Activated CD8-positive, alpha-beta memory T cell treated with anti-CD3 and anti-CD28 coated beads for 48 hours (primary cell): ENCODE results near the gene SLX4IP.
"Not testable (repeated sequence)": the region's sequence is repeated elsewhere in the genome, so short reads cannot be mapped to it uniquely, and the experiment has no call there.

Experiments
- DNase-seq, 3 experiments: peaks; one replicate each; pipeline ENCODE4 v3.0.0-alpha.2; 2020; ENCODE audit warnings: low read depth in 2 of 3, low spot score in 2 of 3

The SLX4IP gene

DNA sequence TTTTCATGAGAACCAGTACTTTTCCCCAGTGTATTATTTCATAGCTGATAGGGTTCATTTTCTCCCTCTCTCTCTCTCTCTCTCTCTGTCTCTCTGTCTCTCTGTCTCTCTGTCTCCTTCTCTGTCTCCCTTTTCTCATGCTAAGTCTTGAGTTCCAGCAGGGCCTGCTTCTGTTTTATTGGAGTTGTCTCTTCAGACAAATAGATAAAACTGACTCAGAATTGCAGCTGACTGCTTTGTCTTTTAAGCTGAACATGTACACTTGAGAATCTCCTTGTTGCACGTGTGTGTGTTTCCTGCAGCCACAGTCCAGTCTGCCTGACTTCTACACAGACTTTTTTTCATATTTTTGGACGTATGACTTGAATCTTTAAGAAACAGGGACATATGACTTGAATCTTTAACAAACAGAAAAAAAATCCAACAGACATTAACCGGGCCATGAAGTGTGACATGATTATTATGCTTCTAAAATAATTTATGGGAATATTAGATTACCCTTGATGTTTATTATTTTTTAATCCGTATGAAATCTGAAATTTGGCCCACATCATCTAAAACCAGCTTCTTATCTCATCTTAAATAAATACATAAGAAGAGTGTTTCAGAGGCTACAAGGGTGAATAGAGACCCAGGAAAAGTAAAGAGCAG, 167.2 kb downstream of the SLX4IP start:
- DNase-seq, result no peak

- DNase-seq, result no peak
Measured at GRCh38 chr20:10603378-10603777, 168.3 kb downstream of the SLX4IP start.

DNA sequence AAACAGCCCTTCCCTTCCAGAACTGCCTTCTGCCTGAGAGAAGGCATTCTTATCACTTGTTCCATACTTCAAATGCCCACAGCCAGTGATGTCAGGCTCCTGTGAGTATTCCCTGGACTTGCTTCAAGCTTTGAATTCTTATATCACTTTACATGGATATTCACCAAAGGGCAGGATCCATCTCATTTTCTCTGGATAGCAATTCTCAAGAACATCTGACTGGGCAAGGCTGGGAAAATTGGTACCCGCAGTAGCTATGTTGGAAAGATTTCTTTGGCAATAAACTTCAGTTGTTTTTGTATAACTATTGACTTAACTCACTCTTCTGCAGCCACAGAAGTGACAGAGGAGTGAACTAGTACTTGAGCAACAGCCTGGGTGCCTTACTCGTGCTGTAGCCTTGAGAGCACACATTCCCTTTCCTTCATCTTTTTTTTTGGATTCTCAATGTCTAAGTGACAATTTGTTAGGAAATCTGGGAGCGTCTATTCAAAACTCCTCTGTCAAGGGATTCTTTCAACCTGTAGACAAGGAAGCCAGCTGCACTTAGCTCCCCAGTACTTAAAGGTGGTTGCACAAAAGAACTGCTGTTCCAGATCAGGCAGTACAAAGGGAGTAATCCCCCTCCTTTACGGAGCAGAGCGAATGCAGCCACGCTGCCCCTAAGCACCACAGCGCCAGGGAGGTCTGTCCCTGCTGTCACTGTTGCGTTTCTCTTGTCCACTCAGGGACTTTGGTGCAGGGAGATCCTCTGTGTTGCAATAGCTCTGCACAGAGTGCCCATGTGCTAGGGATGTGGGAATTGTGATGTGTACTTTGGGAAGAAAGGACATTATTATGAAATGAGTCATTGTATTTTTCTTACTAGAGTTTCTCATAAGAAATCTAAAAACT, 169.1 kb downstream of the SLX4IP start:
- no peak for DNase-seq

- no peak for DNase-seq
Measured at GRCh38 chr20:10604865-10605440, 169.8 kb downstream of the SLX4IP start.

- no peak for DNase-seq
Measured at GRCh38 chr20:10605547-10606195, 170.6 kb downstream of the SLX4IP start.

DNA sequence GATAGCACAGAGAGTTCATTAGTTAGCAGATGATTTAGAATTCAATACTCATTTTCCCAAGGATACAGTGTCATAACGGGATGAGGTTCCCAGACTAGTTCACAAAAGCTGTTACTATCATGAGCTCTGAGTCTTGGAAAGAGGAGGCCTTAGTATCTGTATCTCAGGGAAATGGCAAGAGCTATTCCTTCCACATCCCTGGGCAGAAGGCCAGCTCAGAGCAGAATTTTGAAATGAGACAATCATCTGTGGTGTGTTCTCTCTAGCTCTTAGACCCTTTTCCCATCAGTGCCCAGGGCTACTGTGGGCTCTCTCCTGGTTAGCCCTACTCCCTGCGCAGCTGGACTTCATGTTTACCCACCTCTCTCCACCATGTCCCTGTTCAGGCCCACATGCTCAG, 174.2 kb downstream of the SLX4IP start:
- DNase-seq, result no peak

DNA sequence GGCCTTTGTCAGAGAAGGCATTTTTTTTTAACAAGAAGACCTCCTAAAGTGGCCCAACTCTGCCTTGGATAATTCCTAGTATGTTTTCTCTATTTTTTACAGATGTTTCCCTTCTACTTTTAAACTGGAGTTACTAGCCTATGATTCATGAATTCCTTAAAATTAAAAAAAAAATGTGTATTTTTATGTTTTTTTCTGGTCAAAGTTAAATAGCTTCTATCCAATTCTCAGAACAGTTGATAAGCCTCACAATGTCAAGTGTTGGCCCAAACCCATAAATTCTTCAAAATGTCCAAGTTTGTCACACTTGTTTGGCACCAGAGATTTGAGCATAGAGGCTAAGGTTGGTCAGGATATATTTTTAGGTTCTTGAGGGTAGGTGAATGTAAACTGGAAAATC, 174.7 kb downstream of the SLX4IP start:
- no peak for DNase-seq

DNA sequence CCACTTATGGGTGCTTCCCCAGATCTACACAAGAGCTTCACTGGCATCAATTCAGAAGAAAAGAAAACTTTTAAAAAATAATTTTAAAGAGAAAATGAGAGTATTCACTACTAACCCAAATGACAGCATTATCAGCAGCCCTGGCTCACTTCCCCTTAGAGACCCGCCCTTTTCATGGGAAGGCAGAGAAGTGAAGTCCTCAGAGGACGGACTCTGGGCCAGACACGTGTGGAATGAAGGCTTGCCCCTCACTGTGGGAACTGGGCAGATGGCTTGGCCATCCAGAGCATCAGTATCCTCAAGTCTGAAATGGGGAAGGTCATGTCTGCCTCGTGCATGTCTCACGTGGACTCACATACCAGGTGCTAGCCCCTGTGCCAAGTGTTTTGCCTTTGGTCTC, 175.1 kb downstream of the SLX4IP start:
- no peak for DNase-seq

DNA sequence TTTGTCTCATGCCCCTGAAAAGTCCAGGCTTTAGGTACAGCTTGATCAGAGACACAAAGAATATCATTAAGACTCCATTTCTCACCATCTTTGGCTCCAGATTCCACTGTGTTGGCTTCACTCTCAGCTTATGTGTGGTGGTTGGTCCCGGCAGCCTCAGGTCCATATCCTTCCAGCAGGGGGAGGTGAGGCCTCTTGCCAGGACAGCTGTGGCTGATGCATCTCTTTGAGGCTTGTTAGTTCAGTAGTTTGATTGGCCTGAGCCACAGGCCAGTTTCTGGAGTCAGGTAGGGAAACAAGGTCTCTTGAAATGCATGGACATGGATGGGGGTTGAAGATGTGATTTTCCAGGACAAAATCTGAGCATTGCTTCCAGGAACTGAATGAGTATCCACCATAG, 176.3 kb downstream of the SLX4IP start:
- DNase-seq, result no peak

DNA sequence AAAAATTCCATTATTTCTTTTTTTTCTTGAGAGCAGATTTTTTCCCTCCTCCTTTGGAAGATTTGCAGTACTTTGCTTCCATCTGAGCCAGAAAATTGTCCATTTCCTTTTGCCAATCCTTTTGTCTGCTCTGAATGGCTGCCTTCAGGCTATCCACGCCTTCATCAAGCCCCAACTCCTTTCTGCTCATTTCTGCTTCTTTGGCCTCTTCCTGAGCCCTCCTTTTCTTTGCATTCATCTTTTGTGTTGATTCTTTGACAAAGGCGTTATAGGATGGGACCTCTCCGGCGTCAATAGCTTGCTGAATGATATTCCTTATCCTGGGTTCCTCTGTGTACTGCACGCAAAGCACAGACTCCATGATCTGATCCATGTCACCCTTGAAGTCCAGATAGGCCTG, 178.3 kb downstream of the SLX4IP start:
- DNase-seq, result not testable (repeated sequence)

DNA sequence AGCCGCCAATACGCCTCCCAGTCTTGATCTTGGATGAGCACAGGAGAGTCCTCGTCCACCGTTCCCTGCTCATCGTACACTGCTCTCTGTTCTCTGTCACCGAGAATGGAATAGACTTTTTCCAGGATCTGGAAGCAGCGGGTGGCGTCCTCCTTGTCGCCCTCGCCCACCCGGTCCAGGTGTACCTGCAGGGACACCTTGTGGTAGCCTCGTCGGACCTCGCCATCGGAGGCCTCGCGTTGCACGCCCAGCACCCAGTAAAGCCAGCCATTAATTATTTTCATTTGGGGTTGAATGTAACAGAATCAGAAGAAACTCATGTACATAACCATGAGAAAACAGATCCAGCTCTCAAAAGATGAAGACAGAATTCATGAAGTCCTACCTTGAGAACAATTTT, 178.8 kb downstream of the SLX4IP start:
- no peak for DNase-seq

GRCh38 chr20:10616212-10616611, 181.1 kb downstream of the SLX4IP start:
- DNase-seq, result no peak

DNA sequence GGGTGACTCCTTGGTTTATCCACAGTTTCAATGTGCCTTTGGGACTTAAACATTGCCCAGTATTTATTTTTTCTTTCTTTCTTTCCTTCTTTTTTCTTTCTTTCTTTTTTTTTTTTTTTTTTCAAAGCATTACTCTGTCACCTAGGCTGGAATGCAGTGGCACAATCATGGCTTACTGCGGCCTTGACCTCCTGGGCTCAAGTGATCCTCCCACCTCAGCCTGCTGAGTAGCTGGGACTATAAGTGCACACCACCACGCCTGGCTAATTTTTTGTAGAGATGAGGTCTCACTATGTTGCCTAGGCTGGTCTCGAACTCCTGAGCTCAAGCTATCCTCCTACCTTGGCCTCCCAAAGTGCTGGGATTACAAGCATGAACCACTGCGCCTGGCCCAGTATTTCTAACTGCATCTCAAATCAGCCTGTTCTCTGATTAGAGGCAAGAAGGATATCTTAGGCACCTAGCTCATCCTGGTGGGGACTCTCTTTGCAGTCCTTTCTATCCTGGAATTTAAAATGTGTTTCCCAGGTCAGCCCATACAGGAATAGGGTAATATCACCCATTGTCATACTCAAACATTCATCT, 182.5 kb downstream of the SLX4IP start:
- DNase-seq, result not testable (repeated sequence)

- DNase-seq, result no peak
Measured at GRCh38 chr20:10618611-10619245, 183.6 kb downstream of the SLX4IP start.

DNA sequence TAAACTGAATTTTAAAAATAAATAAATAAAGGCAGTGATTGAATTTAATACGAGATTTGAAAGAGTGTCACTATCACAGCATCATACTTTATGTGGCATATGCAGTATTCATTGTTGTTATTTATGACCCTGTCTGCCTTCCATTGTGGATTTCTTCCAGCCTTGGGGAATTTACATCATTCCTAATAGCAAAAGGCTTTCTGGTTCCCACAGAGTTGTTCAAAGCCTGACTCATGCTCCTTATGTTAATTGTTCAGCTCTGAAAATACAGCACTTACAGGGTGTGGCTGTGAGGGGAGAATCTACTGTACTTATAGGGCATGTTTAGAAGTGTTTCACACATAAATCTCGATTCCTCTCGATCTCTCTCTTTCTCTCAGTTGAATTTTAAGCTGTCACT, 184.3 kb downstream of the SLX4IP start:
- DNase-seq, result no peak

GRCh38 chr20:10621149-10621548, 186.0 kb downstream of the SLX4IP start:
- no peak for DNase-seq

DNA sequence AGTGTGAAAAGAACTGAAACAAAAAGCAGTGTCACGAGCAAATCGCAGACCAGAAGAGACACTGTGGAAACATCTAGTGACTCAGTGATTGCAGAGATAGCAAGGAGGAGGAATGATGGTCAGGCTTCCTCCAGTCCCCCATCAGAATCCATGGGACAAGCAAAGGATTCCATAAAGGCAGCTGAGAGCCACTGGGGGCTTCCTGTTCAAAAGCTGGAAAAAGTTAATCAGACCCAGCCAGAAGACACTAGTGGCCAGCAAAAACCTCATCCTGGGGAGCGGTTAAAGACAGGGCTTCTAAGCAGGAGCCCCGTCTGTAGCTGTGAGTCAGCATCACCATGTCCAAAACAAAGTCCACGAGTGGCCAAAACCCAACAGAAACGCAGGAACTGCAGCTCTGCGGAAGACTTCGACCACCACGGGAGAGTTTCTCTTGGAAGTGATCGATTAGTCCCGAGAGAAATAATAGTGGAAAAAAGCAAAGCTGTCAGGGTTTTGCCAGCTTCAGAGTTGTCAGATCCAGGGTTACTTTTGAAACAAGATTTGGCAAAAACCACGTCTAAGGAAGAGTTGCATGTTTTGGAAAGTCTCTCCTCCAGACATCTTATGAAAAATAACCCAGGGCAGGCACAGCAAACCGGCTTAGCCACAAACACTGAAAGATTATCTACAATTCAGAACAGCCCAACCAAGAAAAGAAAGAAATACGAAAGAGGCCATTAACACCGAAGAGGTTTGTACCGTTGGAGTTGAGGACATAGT, 187.7 kb downstream of the SLX4IP start:
- no peak for DNase-seq

DNA sequence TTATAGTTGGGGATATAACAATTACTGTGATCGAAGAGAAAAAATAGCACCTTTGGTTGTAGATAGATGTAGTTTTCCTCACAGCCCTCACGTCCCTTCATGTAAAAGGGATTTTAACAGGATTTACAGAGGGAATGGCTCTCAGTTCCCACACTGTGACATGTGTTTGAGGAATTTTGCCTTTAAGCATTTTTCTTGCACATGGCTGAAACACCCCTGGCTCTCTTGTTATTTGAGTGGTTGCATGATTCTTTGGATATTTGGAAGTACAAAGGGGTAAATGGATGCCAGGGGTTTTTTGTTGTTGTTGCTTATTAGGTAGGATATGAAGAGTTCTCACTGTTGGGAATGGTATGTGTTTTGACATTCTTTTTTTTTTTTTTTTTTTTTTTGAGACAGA, 190.5 kb downstream of the SLX4IP start:
- DNase-seq, result no peak

- no peak for DNase-seq
Measured at GRCh38 chr20:10626896-10627295, 191.8 kb downstream of the SLX4IP start.
